Suppressor macrophage treated with lipopolysaccharide for 1 hour (primary cell): ENCODE data around the gene SCAF4.
A peak's percentile ranks its signal among the peaks of the same experiment; 100 is the strongest.

Experiments used
- DNase-seq, 3 donors: peaks; one replicate each; pipeline ENCODE4 v3.0.0-alpha.2; 2020 to 2022

SCAF4 gene

DNA sequence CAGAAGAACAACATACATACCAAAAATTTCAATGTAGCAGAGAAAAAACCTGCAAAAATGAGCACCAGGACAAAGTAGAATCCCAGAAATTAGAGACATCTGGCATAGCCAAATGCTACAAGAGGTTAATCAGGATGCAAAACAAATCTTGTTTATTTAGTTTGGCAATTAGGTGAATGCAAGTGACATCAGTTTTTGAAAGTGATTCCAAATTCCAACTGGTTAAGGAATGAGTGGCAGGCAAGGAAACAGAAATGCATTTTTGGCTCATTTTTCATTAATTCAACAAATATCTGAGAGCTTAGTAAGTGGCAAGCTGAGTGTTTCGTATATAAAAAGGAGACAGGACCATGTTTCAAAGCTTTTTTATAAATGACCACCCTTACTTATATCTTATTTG is 21.3 kb downstream of the SCAF4 start:
- DNase-seq = no peak

- DNase-seq = no peak
Measured at GRCh38 chr21:31708541-31708940, 23.4 kb downstream of the SCAF4 start.

DNA sequence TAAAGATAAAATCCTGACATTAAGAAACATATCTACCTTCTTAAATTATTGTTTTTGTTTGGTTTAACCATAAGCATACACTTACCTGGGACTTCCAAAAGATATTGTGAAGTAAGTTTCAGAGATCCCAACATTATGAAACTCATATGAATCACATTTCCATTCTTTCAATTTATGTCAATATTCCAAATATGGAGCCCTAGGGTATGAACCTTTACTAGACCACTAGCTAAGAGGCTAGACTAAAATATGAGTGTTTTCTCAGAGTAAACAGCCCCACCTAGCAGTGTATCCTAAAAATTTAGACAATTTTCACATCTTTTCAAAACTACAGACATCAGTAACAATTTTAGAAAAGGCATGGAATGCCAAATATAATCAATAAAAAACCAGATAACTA is 24.4 kb downstream of the SCAF4 start:
- DNase-seq = no peak

DNA sequence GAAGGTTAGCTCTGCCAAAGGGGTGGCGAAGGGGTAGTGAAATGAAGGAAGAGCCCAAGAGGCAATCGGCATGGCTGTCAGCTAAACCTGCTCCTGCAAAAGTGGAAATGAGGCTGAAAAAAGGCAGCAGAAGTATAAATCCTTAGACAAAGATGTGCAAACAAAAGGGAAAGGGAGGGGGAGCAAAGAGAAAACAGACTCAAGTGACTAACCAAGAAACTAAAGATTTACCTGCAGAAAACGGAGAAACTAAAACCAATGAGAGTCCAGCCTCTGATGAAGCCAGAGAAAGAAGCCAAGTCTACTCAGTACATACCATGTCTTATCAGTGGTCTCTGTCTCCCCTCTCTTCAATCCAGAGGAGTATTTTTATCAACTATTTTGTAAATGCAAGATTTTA is 25.4 kb downstream of the SCAF4 start:
- no peak for DNase-seq

DNA sequence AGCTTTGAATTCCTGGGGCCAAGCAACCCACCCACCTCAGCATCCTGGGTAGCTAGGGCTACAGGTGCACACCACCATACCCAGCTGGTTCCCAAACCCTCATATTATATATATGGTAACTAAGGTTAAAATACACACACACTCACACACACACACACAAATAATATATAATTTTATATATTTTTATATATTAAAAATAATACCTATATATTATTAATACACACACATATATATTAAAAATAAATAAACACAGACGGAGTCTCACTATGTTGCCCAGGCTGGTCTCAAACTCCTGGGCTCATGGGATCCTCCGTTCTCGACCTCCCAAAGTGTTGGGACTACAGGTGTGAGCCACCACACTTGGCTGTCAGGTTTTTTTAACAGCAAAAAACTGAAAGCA is 31.9 kb downstream of the SCAF4 start:
- no peak for DNase-seq

DNA sequence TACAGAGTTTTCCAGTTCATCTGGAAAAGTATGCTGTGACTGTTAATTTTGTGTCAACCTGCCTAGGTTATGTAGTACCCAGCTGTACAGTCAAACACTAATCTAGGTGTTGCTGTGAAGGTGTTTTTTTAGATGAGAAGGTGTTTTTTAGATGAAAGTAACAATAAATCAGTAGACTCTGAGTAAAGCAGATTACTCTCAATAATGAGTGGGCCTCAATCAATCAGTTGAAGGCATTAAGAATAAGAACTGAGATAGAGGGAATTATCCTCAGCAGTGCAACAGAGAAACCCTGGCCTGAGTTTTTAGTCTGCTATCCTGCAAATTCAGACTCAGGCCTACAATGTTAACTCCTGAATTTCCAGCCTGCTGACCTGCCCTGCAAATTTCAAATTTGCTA is 33.5 kb downstream of the SCAF4 start:
- no peak for DNase-seq

DNA sequence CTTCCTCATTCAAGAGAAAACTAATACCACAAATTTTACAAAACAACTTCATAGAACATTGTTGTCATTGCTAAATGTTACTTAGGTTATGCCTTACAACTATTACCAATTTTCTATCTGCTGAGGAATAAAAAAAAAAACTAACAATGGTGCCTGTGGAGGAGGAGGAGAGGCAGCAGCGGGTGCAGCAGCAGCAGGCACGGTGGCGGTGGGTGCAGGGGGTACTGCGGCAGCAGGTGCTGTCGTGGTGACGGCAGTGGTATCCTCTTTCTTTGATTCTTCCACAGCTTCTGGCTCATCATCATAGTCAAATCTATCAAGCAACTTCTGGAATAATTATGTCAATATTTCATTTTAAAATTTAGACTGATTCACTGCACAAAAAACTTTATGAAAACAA is 35.5 kb downstream of the SCAF4 start:
- DNase-seq = no peak

GRCh38 chr21:31693222-31693621 is 38.7 kb downstream of the SCAF4 start:
- DNase-seq = no peak

GRCh38 chr21:31688603-31689368 is 43.1 kb downstream of the SCAF4 start:
- DNase-seq = no peak

DNA sequence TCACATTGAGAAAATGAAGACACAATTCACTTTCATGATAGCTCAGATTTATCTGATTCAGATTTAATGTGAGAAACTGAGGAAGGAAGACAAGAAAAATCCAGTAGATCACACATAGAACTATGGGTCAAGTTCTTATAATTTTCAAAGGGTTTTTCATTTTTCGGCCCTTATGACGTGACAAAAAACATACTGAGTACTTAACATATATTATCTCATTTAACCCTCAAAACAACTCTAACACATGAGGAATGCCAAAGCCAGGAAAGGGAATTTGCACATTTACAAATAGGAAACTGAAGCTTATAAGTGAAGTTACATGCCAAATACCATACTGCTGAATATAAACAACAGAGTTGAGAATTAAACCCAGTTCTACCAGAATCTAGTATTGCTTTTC is 44.8 kb downstream of the SCAF4 start:
- DNase-seq = no peak

GRCh38 chr21:31686272-31686915 is 45.5 kb downstream of the SCAF4 start:
- DNase-seq = no peak

- DNase-seq = no peak
Measured at GRCh38 chr21:31684918-31685317, 47.0 kb downstream of the SCAF4 start.

DNA sequence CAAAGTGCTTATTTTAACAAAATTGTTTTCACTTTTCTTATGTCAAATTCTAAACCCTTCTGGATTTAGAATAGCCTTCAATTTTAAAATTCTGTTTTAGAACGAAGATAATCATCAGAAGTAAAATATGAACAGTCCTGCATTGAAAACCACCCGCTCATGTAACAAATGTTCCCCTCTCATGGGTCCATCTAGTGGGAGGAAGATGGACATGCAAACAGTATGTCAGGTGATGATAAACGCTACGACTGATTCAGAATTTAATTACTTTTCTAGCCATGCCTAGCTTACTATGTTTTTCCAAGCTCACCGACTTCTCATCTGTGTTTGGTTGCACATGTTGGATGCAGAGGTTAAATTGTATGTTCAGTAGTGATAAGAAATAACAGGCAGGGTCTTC is 48.9 kb downstream of the SCAF4 start:
- DNase-seq = no peak

DNA sequence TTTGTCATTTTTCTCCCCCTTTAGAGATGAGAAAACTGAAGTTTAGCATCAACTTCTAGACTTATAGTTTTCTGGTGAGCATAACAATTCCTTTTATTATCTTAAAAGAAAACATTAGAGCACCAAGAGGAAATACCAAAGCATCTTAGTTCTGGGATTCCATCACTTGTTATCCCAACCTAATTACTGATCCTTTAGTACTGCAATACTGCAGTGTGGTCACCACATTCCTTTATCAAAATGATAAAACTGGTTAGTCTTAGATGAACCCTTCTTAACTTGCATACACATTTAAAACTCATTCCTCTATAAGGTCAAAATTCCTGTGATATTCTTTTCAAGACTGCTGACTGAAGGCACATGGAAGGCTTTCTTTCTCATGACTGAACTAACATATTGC is 49.3 kb downstream of the SCAF4 start:
- DNase-seq = no peak

GRCh38 chr21:31678478-31678877 is 53.4 kb downstream of the SCAF4 start:
- no peak for DNase-seq

DNA sequence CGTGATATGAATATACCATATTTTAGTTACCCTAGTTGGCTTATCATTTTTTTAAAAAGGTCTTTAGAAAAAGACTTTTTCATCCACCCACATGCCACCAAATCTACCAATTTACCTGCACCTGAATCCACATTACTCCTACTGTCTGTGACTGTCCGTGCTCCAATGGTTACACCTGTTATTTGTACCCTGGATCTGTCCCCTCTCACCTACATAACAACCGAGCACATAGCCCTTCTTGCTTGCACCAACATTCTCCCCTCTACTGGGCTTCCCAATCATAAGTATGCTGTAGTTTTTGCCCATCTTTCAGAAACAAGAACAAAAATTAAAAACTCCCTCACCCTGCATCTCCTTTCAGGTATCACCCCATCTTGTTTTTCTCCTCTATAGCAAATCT is 54.9 kb downstream of the SCAF4 start:
- DNase-seq = no peak

- no peak for DNase-seq
Measured at GRCh38 chr21:31675960-31676359, 56.0 kb downstream of the SCAF4 start.

DNA sequence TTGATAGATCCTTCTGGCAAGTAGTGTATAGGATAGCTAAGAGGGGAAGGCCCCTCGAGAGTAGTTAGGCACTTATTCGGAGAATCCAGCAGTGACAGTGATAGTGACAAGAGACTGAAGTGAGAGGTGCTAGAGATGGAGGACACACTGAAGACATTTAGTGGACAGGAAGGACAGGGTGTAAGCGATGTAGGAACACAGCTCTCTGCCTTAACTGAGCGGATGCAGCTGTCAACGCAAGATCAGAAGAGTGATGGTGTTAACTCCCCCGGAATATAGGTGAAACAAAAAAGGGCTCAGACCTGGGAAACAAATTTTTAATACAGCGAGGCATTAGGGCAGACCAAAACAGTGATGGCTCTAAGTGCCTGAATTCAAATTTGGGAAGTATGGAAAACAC is 56.6 kb downstream of the SCAF4 start:
- DNase-seq = no peak

DNA sequence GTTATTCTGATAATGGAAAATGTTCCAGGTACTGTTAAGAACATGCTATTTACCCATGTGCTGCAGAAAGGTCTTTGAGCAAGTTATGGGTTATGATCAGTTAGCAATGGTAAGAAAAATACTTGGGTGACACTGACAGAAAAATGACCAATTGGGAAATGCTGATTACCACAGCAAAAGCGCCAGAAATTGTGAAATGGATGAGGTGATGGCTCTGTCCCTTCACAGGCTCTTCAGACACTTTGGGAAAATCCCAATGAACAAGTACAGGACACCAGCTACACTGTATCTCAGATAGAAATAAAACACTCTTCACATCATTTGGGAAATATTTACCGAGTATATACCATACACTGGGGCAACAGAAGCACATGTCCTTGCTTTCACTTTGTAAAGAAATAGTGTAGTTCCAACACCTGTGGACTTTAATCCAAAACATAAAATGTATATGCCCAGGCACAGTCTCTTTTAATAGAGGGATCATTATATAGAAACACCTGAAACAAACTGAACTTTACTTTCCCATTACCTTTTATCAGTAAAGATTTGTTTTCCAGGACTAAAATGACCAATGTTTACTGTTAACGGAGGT is 58.5 kb downstream of the SCAF4 start:
- DNase-seq = peak; percentile 40 to 59 (median 47)

GRCh38 chr21:31671931-31672330 is 60.0 kb downstream of the SCAF4 start:
- DNase-seq = no peak

DNA sequence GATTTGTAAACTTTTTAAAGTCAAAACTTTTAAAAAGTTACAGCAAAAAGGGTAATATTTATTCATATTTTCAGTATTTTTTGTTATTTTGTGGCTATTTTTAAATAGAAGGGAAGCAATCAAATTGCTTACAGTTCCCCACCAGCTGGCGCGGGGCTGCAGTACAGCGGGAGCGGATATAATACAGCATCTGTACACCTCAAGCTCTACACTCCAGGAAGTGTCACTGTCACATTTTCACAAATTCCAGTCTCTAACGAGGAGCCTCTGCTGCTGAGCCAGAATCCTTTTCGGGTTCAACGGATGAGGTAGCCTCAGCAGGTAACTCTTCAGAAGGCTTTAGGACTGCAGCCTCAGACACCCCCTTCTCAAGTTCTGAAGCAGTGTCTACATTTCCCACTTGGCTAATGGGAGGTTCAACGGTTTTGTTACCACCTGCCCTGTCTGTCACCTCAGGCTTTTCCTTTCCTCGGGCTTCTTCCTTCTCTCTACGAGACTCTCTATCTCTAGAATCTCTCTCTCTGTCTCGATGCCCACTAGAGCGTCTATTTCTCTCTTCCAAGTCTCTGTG is 60.7 kb downstream of the SCAF4 start:
- DNase-seq = no peak

DNA sequence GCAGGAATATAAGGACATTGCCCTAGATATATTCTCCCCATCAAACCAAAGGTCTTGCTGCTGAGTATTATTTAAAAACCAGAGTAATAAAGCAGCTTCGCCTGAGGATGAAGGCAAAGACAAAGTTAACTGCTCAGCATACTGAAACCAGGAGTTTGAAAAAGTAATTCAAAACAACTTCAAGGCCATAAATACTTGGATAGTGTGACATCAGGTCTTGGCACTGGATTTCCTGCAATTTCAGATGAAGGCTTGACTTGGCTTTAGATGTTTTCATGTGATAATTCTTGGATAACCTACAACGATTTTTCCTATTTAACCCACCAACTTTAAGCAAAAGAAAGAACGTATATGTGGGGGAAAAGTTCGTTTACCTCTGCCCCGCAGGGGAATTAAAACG is 61.8 kb downstream of the SCAF4 start:
- no peak for DNase-seq

- DNase-seq = peak in 2 of 3 donors; percentile 27
Measured at GRCh38 chr21:31668651-31669491, 63.0 kb downstream of the SCAF4 start.
